ENCODE results near the gene TRIO. TPM values are rescaled to one million over a fixed set of nuclear protein-coding genes. Genes with fewer than 3 reads are reported as not detected.
A peak's percentile ranks its signal among the peaks of the same experiment; 100 is the strongest.

TRIO gene
- total RNA-seq, 1 donor from 2014 or later: 192 TPM

- ATAC-seq: no peak
- no peak for DNase-seq (ENCODE audit: low spot score)
- intact Hi-C loops (cut with DNase I): no loop called here
Measured at GRCh38 chr5:14177634-14178033, 34.5 kb downstream of the TRIO start.

GRCh38 chr5:14178091-14178490 lies 34.9 kb downstream of the TRIO start:
- ATAC-seq: no peak
- intact Hi-C loops (cut with DNase I): no loop called here
- no peak for DNase-seq (ENCODE audit: low spot score)

GRCh38 chr5:14178671-14179211 lies 35.6 kb downstream of the TRIO start:
- ATAC-seq: peak; percentile 29
- DNase-seq (ENCODE audit: low spot score): no peak
- intact Hi-C loops (cut with DNase I): no loop called here

GRCh38 chr5:14179446-14179845 lies 36.3 kb downstream of the TRIO start:
- ATAC-seq (no peak), DNase-seq (ENCODE audit: low spot score) (no peak)
- intact Hi-C loops (cut with DNase I): no loop called here

- no peak for ATAC-seq
- no peak for DNase-seq (ENCODE audit: low spot score)
- intact Hi-C loops (cut with DNase I): loop anchor here (10.0 kb wide), 1 partner anchor 84 kb away; no protein-coding TSS in a partner anchor
Measured at GRCh38 chr5:14180437-14180836, 37.3 kb downstream of the TRIO start.

GRCh38 chr5:14181299-14181968 lies 38.3 kb downstream of the TRIO start:
- ATAC-seq (no peak), DNase-seq (ENCODE audit: low spot score) (no peak)
- intact Hi-C loops (cut with DNase I): loop anchor here (10.0 kb wide), 1 partner anchor 83 kb away; no protein-coding TSS in a partner anchor

GRCh38 chr5:14182761-14183160 lies 39.6 kb downstream of the TRIO start:
- intact Hi-C loops (cut with DNase I): loop anchor here (10.0 kb wide), 1 partner anchor 82 kb away; no protein-coding TSS in a partner anchor
- DNase-seq (ENCODE audit: low spot score): no peak
- ATAC-seq: no peak

GRCh38 chr5:14183187-14183939 lies 40.2 kb downstream of the TRIO start:
- intact Hi-C loops (cut with DNase I): loop anchor here (10.0 kb wide), 1 partner anchor 81 kb away; no protein-coding TSS in a partner anchor
- no peak for DNase-seq (ENCODE audit: low spot score)
- peak; percentile 79 for ATAC-seq

- ATAC-seq (peak; percentile 60), DNase-seq (ENCODE audit: low spot score) (no peak)
- intact Hi-C loops (cut with DNase I): loop anchor here (10.0 kb wide), 1 partner anchor 81 kb away; no protein-coding TSS in a partner anchor
Measured at GRCh38 chr5:14184082-14184481, 40.9 kb downstream of the TRIO start.

- intact Hi-C loops (cut with DNase I): loop anchor here (10.0 kb wide), 1 partner anchor 80 kb away; no protein-coding TSS in a partner anchor
- DNase-seq (ENCODE audit: low spot score) (no peak), ATAC-seq (no peak)
Measured at GRCh38 chr5:14184725-14185124, 41.6 kb downstream of the TRIO start.

GRCh38 chr5:14185326-14186058 lies 42.4 kb downstream of the TRIO start:
- DNase-seq (ENCODE audit: low spot score) (no peak), ATAC-seq (peak; percentile 44)
- intact Hi-C loops (cut with DNase I): loop anchor here (10.0 kb wide), 1 partner anchor 79 kb away; no protein-coding TSS in a partner anchor

GRCh38 chr5:14186059-14186830 lies 43.1 kb downstream of the TRIO start:
- DNase-seq (ENCODE audit: low spot score): no peak
- intact Hi-C loops (cut with DNase I): loop anchor here (10.0 kb wide), 1 partner anchor 79 kb away; no protein-coding TSS in a partner anchor
- ATAC-seq: no peak

- DNase-seq (ENCODE audit: low spot score) (no peak), ATAC-seq (no peak)
- intact Hi-C loops (cut with DNase I): loop anchor here (10.0 kb wide), 1 partner anchor 78 kb away; no protein-coding TSS in a partner anchor
Measured at GRCh38 chr5:14187157-14187556, 44.0 kb downstream of the TRIO start.

GRCh38 chr5:14187660-14188059 lies 44.5 kb downstream of the TRIO start:
- intact Hi-C loops (cut with DNase I): loop anchor here (10.0 kb wide), 1 partner anchor 77 kb away; no protein-coding TSS in a partner anchor

GRCh38 chr5:14188778-14189177 lies 45.6 kb downstream of the TRIO start:
- ATAC-seq (no peak), DNase-seq (ENCODE audit: low spot score) (no peak)
- intact Hi-C loops (cut with DNase I): loop anchor here (10.0 kb wide), 1 partner anchor 76 kb away; no protein-coding TSS in a partner anchor

More at GRCh38 chr5:14187660-14188059, 44.5 kb downstream of the TRIO start:
- ATAC-seq (no peak), DNase-seq (ENCODE audit: low spot score) (no peak)

GRCh38 chr5:14189680-14190079 lies 46.5 kb downstream of the TRIO start:
- intact Hi-C loops (cut with DNase I): loop anchor here (10.0 kb wide), 1 partner anchor 75 kb away; no protein-coding TSS in a partner anchor
- no peak for DNase-seq (ENCODE audit: low spot score)
- ATAC-seq: no peak

- intact Hi-C loops (cut with DNase I): no loop called here
- ATAC-seq: peak; percentile 65
- no peak for DNase-seq (ENCODE audit: low spot score)
Measured at GRCh38 chr5:14190194-14191164, 47.3 kb downstream of the TRIO start.
